H9 (cell line): ENCODE data around the gene AEBP2. TPM values are rescaled to one million over a fixed set of nuclear protein-coding genes. Genes with fewer than 3 reads are reported as not detected.

Experiments
- DNase-seq: peaks from one replicate; pipeline ENCODE4 v3.0.0-alpha.2; 2017
- H2AFZ ChIP-seq: one replicate; pipeline ENCODE4 v1.6.1; 2013; ENCODE audit warnings: mild to moderate bottlenecking, low read length, control low read depth, moderate library complexity
- H2AK5ac ChIP-seq: 2 replicates; pipeline ENCODE4 v1.6.1; 2013; ENCODE audit warnings: low read length, control low read depth, mixed read lengths; ENCODE audit not compliant: insufficient read length
- H2BK120ac ChIP-seq: one replicate; pipeline ENCODE4 v1.6.1; 2013; ENCODE audit warnings: low read depth, mild to moderate bottlenecking, low read length, control low read depth, inconsistent platforms; ENCODE audit not compliant: poor library complexity, severe bottlenecking
- H2BK12ac ChIP-seq: 2 replicates; pipeline ENCODE4 v1.6.1; 2013; ENCODE audit warnings: low read length, control low read depth, mixed read lengths, low read depth; ENCODE audit not compliant: insufficient read length
- H2BK15ac ChIP-seq: 2 replicates; pipeline ENCODE4 v1.6.1; 2013; ENCODE audit warnings: low read depth, low read length, control low read depth
- H2BK20ac ChIP-seq: one replicate; pipeline ENCODE4 v1.6.1; 2013; ENCODE audit warnings: low read depth, mild to moderate bottlenecking, low read length, control low read depth, inconsistent platforms; ENCODE audit not compliant: poor library complexity, severe bottlenecking
- H2BK5ac ChIP-seq: 2 replicates; pipeline ENCODE4 v1.6.1; 2013; ENCODE audit warnings: low read length, control low read depth, mixed read lengths; ENCODE audit not compliant: insufficient read length
- H3K14ac ChIP-seq: 2 replicates; pipeline ENCODE4 v1.6.1; 2013; ENCODE audit warnings: low read length, control low read depth; ENCODE audit not compliant: insufficient read depth
- H3K18ac ChIP-seq: 2 replicates; pipeline ENCODE4 v1.6.1; 2013; ENCODE audit warnings: low read depth, mild to moderate bottlenecking, mixed read lengths, low read length, control low read depth; ENCODE audit not compliant: insufficient read length
- H3K23ac ChIP-seq: 2 replicates; pipeline ENCODE4 v1.6.1; 2013; ENCODE audit warnings: low read length, control low read depth, mixed read lengths, low read depth; ENCODE audit not compliant: insufficient read length
- H3K23me2 ChIP-seq: 2 replicates; pipeline ENCODE4 v1.6.1; 2013; ENCODE audit warnings: low read depth, mild to moderate bottlenecking, mixed read lengths, low read length, control low read depth; ENCODE audit not compliant: insufficient read length, poor library complexity, severe bottlenecking
- H3K27ac ChIP-seq: 2 replicates; pipeline ENCODE4 v1.5.1; 2013; ENCODE audit warnings: low read length, control low read depth, mixed read lengths, low read depth; ENCODE audit not compliant: insufficient read length
- H3K27me3 ChIP-seq: 2 replicates; pipeline ENCODE4 v1.6.1; 2013; ENCODE audit warnings: low read length, control low read depth, inconsistent platforms; ENCODE audit not compliant: insufficient read depth
- H3K4ac ChIP-seq: 2 replicates; pipeline ENCODE4 v1.6.1; 2013; ENCODE audit warnings: low read depth, mild to moderate bottlenecking, control low read depth, inconsistent platforms, low read length, moderate library complexity
- H3K4me1 ChIP-seq: 2 replicates; pipeline ENCODE4 v1.6.1; 2013; ENCODE audit warnings: low read length, control low read depth, inconsistent platforms; ENCODE audit not compliant: insufficient read depth
- H3K4me2 ChIP-seq: 2 replicates; pipeline ENCODE4 v1.6.1; 2013; ENCODE audit warnings: low read length, control low read depth, mixed read lengths; ENCODE audit not compliant: insufficient read length, insufficient read depth
- H3K56ac ChIP-seq: 2 replicates; pipeline ENCODE4 v1.6.1; 2013; ENCODE audit warnings: low read depth, mild to moderate bottlenecking, mixed read lengths, low read length, control low read depth; ENCODE audit not compliant: insufficient read length
- H3K79me1 ChIP-seq: 2 replicates; pipeline ENCODE4 v1.6.1; 2013; ENCODE audit warnings: low read depth, mild to moderate bottlenecking, moderate library complexity, low read length, control low read depth, inconsistent platforms; ENCODE audit not compliant: insufficient read depth, poor library complexity, severe bottlenecking
- H3K79me2 ChIP-seq: 2 replicates; pipeline ENCODE4 v1.6.1; 2013; ENCODE audit warnings: low read length, control low read depth, inconsistent platforms; ENCODE audit not compliant: insufficient read depth
- H3K9ac ChIP-seq: 2 replicates; pipeline ENCODE4 v1.6.1; 2013; ENCODE audit warnings: low read length, control low read depth, mixed read lengths; ENCODE audit not compliant: insufficient read length; ENCODE audit errors: extremely low read depth
- H3K9me3 ChIP-seq: one replicate; pipeline ENCODE4 v1.6.1; 2013; ENCODE audit warnings: low read depth, low read length, inconsistent platforms; ENCODE audit not compliant: control insufficient read depth
- H3T11ph ChIP-seq: one replicate; pipeline ENCODE4 v1.6.1; 2013; ENCODE audit warnings: mild to moderate bottlenecking, low read length, control low read depth, inconsistent platforms
- H4K20me1 ChIP-seq: one replicate; pipeline ENCODE4 v1.6.1; 2013; ENCODE audit not compliant: control insufficient read depth, insufficient read length, insufficient read depth
- H4K5ac ChIP-seq: 2 replicates; pipeline ENCODE4 v1.6.1; 2013; ENCODE audit warnings: low read depth, mild to moderate bottlenecking, mixed read lengths, low read length, control low read depth; ENCODE audit not compliant: insufficient read length
- H4K8ac ChIP-seq: replicated peaks from 2 replicates; pipeline ENCODE4 v1.6.1; 2013; ENCODE audit warnings: low read length, control low read depth, mixed read lengths, low read depth; ENCODE audit not compliant: insufficient read length
- H4K91ac ChIP-seq: 2 replicates; pipeline ENCODE4 v1.6.1; 2013; ENCODE audit warnings: low read depth, mild to moderate bottlenecking, moderate library complexity, mixed read lengths, low read length, control low read depth; ENCODE audit not compliant: insufficient read length
- H3K27ac Mint-ChIP-seq, 3 experiments: 2 replicates in 2 of 3; 3 replicates in 1 of 3; pipeline ENCODE4 v1.8.0; 2020 to 2021; ENCODE audit warnings: mixed read lengths in 3 of 3, mild to moderate bottlenecking in 1 of 3, moderate library complexity in 1 of 3
- H3K27me3 Mint-ChIP-seq: 2 replicates; pipeline ENCODE4 v1.8.0; 2021; ENCODE audit warnings: low read depth, mild to moderate bottlenecking, moderate library complexity, mixed read lengths
- H3K36me3 Mint-ChIP-seq, 3 experiments: 2 replicates in 2 of 3; 3 replicates in 1 of 3; pipeline ENCODE4 v1.8.0; 2020 to 2021; ENCODE audit warnings: low read depth in 3 of 3, mixed read lengths in 3 of 3; ENCODE audit not compliant: insufficient read depth in 1 of 3
- H3K4me1 Mint-ChIP-seq, 2 experiments: 2 replicates each; pipeline ENCODE4 v1.8.0; 2020; ENCODE audit warnings: mixed read lengths in 2 of 2
- H3K4me3 Mint-ChIP-seq, 2 experiments: 2 replicates in 1 of 2; 3 replicates in 1 of 2; pipeline ENCODE4 v1.8.0; 2020 to 2021; ENCODE audit warnings: mild to moderate bottlenecking in 2 of 2, mixed read lengths in 2 of 2, moderate library complexity in 1 of 2
- H3K9me3 Mint-ChIP-seq, 2 experiments: 2 replicates in 1 of 2; 3 replicates in 1 of 2; pipeline ENCODE4 v1.8.0; 2020; ENCODE audit warnings: mild to moderate bottlenecking in 2 of 2, mixed read lengths in 2 of 2, moderate library complexity in 1 of 2
- CTCF ChIP-seq: fragments of 200-600 bp; sonication (generic); conservative IDR thresholded peaks from 3 replicates; pipeline ENCODE4 v1.8.0; 2021; ENCODE audit warnings: antibody characterized with exemption, mild to moderate bottlenecking
- WGBS: extraction: QIAGEN DNeasy Blood & Tissue Kit; methylation state at CpG from one replicate; pipeline ENCODE4 v1.1.7; 2013; ENCODE audit warnings: missing lambda C conversion rate, low lambda C conversion rate, mixed read lengths; ENCODE audit not compliant: insufficient read length; ENCODE audit errors: extremely low coverage; 5-methylcytosine and 5-hydroxymethylcytosine counted together
- total RNA-seq: library from RNA; stranded (reverse); gene quantifications from 2 replicates; pipeline ENCODE4 v1.2.1, GENCODE V29; 2021

Gene AEBP2
- total RNA-seq, 1 experiment from 2014 or later: 82.8 TPM

- no peak for TF ChIP-seq CTCF
- Histone ChIP-seq H3K79me2 (peaks cover 43% of the 10 kb centered on the region; the same call in 1 of the 2 replicates), H4K8ac (no peak overlapping the region), H2AFZ (no peak overlapping the region), H2BK15ac (0 out of 2 replicates have a peak overlapping the region, but pooled peaks have one; percentile 26), H3K9ac (peak overlapping the region; percentile 95), H2BK120ac (no peak overlapping the region), H2BK5ac (peak overlapping the region; percentile 41), H3K18ac (peak overlapping the region; percentile 98), H3K4me2 (peak overlapping the region; percentile 60), H2BK12ac (no peak overlapping the region), H3K23ac (no peak overlapping the region), H4K91ac (no peak overlapping the region), H3K23me2 (no peaks in the 10 kb centered on the region), H2BK20ac (no peak overlapping the region), H3K9me3 (no peaks in the 10 kb centered on the region), H4K20me1 (no peaks in the 10 kb centered on the region), H3K14ac (peak overlapping the region; percentile 98), H3K79me1 (no peaks in the 10 kb centered on the region), H3T11ph (no peak overlapping the region), H3K56ac (no peak overlapping the region), H3K4me1 (peaks cover 4% of the 10 kb centered on the region; the same call in 1 of the 2 replicates), H2AK5ac (no peak overlapping the region), H3K27me3 (no peaks in the 10 kb centered on the region), H4K5ac (no peak overlapping the region), H3K4ac (peak overlapping the region; percentile 56), H3K27ac (peak overlapping the region; percentile 7)
- DNase-seq: peak; percentile 61
- peaks cover 6% of the 10 kb centered on the region in 2 experiments; a peak in 4 of 5 replicates for H3K9me3 Mint-ChIP-seq
- peaks cover 51 to 65% of the 10 kb centered on the region in 2 experiments for H3K4me1 Mint-ChIP-seq
- no peaks in the 10 kb centered on the region; the same call in 1 of the 2 replicates for H3K27me3 Mint-ChIP-seq
- WGBS: no CpG with 5 or more reads among the region's 71 CpGs
- H3K36me3 Mint-ChIP-seq: peaks cover 22 to 51% (median 40%) of the 10 kb centered on the region in 3 experiments
- H3K27ac Mint-ChIP-seq: peak overlapping the region; percentile 92 to 97 (median 96)
- peak overlapping the region; percentile 99 to 100 for H3K4me3 Mint-ChIP-seq
These were observed 947 bp downstream of the AEBP2 start for GRCh38 chr12:19440019-19440858.
